GM12878 (cell line): Measurements from ENCODE around the gene ZDHHC14. TPM values are rescaled to one million over a fixed set of nuclear protein-coding genes. Genes with fewer than 3 reads are reported as not detected.

Experiments used
- ATAC-seq: fragments of 200-7000 bp; cut with Tn5 transposase; 3 replicates; pipeline ENCODE4 v1.9.1; 2020; ENCODE audit warnings: mild to moderate bottlenecking, moderate library complexity
- BruUV-seq: library from RNA; stranded (reverse); fragments of 400-500 nt; replicated peaks from 2 replicates; lab custom pipeline; 2021; lab: Mats Ljungman, UMichigan
- CTCF ChIA-PET: fragments of 300-600 bp; sonication (Branson Sonifier 250); formaldehyde crosslinking; extraction: SDS; loops from one replicate; lab custom pipeline; 2021; ENCODE audit warnings: inconsistent platforms; lab: Yijun Ruan, JAX
- POLR2A ChIA-PET: fragments of 350-600 bp; formaldehyde crosslinking; extraction: SDS; loops from one replicate; lab custom pipeline; 2021; ENCODE audit warnings: inconsistent platforms; lab: Charles Lee
- RAD21 ChIA-PET: fragments of 300-600 bp; sonication (Branson Sonifier 250); formaldehyde crosslinking; loops from one replicate; lab custom pipeline; 2023; ENCODE audit warnings: antibody characterized with exemption; ENCODE audit not compliant: unreplicated experiment; lab: Charles Lee
- SMC1A ChIA-PET: fragments of 300-600 bp; sonication (Branson Sonifier 250); formaldehyde crosslinking; loops from one replicate; lab custom pipeline; 2023; ENCODE audit not compliant: unreplicated experiment, uncharacterized antibody; lab: Charles Lee
- DNase-seq: peaks from one replicate; pipeline ENCODE4 v3.0.0-alpha.2; 2011; ENCODE audit warnings: low read depth, low spot score
- FAIRE-seq: peaks from 3 replicates; lab custom pipeline; 2011; peaks lifted over from hg19 to GRCh38; lab: Jason Lieb, UNC
- H2AFZ ChIP-seq: 2 replicates; pipeline ENCODE4 v1.6.0; 2011; ENCODE audit warnings: low read depth, low read length, control low read depth; ENCODE audit not compliant: control insufficient read depth
- H3K27ac ChIP-seq: 2 replicates; pipeline ENCODE4 v1.5.1; 2011; ENCODE audit warnings: control low read depth; ENCODE audit not compliant: control insufficient read depth, insufficient read depth
- H3K27me3 ChIP-seq, 2 experiments: replicated peaks in 1 of 2; 2 replicates each; pipeline versions ENCODE4 v1.6.0 to v1.6.1; 2011; ENCODE audit warnings: low read length in 1 of 2; ENCODE audit not compliant: control insufficient read depth in 2 of 2, insufficient read depth in 2 of 2
- H3K36me3 ChIP-seq, 2 experiments: 2 replicates each; pipeline ENCODE4 v1.5.1; 2011; ENCODE audit warnings: low read length in 1 of 2; ENCODE audit not compliant: control insufficient read depth in 2 of 2, insufficient read depth in 2 of 2
- H3K4me1 ChIP-seq: 2 replicates; pipeline ENCODE4 v1.6.1; 2011; ENCODE audit warnings: mild to moderate bottlenecking, low read length, moderate library complexity, mixed read lengths; ENCODE audit not compliant: control insufficient read depth, insufficient read depth
- H3K4me2 ChIP-seq: 2 replicates; pipeline ENCODE4 v1.6.0; 2011; ENCODE audit warnings: control low read depth; ENCODE audit not compliant: control insufficient read depth, insufficient read depth
- H3K4me3 ChIP-seq: fragments of 200-600 bp; sonication (generic); 2 replicates; pipeline ENCODE4 v1.5.1; 2016
- H3K79me2 ChIP-seq: 2 replicates; pipeline ENCODE4 v1.6.0; 2011; ENCODE audit warnings: low read length; ENCODE audit not compliant: control insufficient read depth, insufficient read depth
- H3K9ac ChIP-seq: 2 replicates; pipeline ENCODE4 v1.8.0; 2011; ENCODE audit warnings: low read length, control low read depth, mixed read lengths; ENCODE audit not compliant: control insufficient read depth, insufficient read depth
- H3K9me3 ChIP-seq: replicated peaks from 3 replicates; pipeline ENCODE4 v1.5.1; 2011; ENCODE audit warnings: mild to moderate bottlenecking, low read length; ENCODE audit not compliant: control insufficient read depth, insufficient read depth
- H4K20me1 ChIP-seq: 2 replicates; pipeline ENCODE4 v1.6.0; 2011; ENCODE audit not compliant: control insufficient read depth, insufficient read depth
- ATF3 ChIP-seq: IDR thresholded peaks from 2 replicates; pipeline ENCODE4 v1.6.1; 2011; ENCODE audit warnings: low read depth, mild to moderate bottlenecking, low read length, moderate library complexity, borderline replicate concordance; ENCODE audit errors: extremely low read depth
- BCLAF1 ChIP-seq: fragments of 450-650 bp; IDR thresholded peaks from 2 replicates; pipeline ENCODE4 v1.6.1; 2017; ENCODE audit warnings: antibody characterized with exemption, mild to moderate bottlenecking, moderate library complexity
- BRCA1 ChIP-seq: IDR thresholded peaks from 2 replicates; pipeline ENCODE4 v1.6.1; 2011; ENCODE audit warnings: low read depth, low read length, improper control_type of control experiment
- CHD4 ChIP-seq: fragments of 200-600 bp; sonication (generic); IDR thresholded peaks from 2 replicates; pipeline ENCODE4 v1.6.1; 2016; ENCODE audit warnings: mild to moderate bottlenecking
- EED ChIP-seq: sonication (generic); IDR thresholded peaks from 2 replicates; pipeline ENCODE4 v1.6.1; 2016; ENCODE audit warnings: antibody characterized with exemption, low read depth
- FOS ChIP-seq: IDR thresholded peaks from 3 replicates; pipeline ENCODE4 v1.6.1; 2011; ENCODE audit warnings: borderline replicate concordance; ENCODE audit not compliant: insufficient read length; ENCODE audit errors: extremely low read depth
- HDAC6 ChIP-seq: fragments of 200-600 bp; sonication (generic); IDR thresholded peaks from one replicate; pipeline ENCODE4 v1.8.0; 2017; ENCODE audit warnings: antibody characterized with exemption; ENCODE audit not compliant: unreplicated experiment
- MLLT1 ChIP-seq: fragments of 450-650 bp; IDR thresholded peaks from 2 replicates; pipeline ENCODE4 v1.6.1; 2016; ENCODE audit warnings: mild to moderate bottlenecking
- MXI1 ChIP-seq: fragments of 150-350 bp; IDR thresholded peaks from 2 replicates; pipeline ENCODE4 v1.6.1; 2011; ENCODE audit warnings: low read depth, mild to moderate bottlenecking, inconsistent platforms, low read length, improper control_type of control experiment
- NFXL1 ChIP-seq: fragments of 450-650 bp; IDR thresholded peaks from 2 replicates; pipeline ENCODE4 v1.6.1; 2017; ENCODE audit warnings: antibody characterized with exemption, mild to moderate bottlenecking, borderline replicate concordance
- RUNX3 ChIP-seq: IDR thresholded peaks from 2 replicates; pipeline ENCODE4 v1.6.1; 2012; ENCODE audit warnings: low read length, inconsistent platforms
- SIX5 ChIP-seq: IDR thresholded peaks from 2 replicates; pipeline ENCODE4 v1.6.1; 2011; ENCODE audit warnings: mild to moderate bottlenecking, low read depth, low read length, moderate library complexity; ENCODE audit not compliant: severe bottlenecking
- SMAD1 ChIP-seq: fragments of 450-650 bp; IDR thresholded peaks from 2 replicates; pipeline ENCODE4 v1.6.1; 2018; ENCODE audit warnings: mild to moderate bottlenecking, low read depth; ENCODE audit not compliant: partially characterized antibody
- SMAD5 ChIP-seq: IDR thresholded peaks from 2 replicates; pipeline ENCODE4 v1.6.1; 2016; ENCODE audit warnings: antibody characterized with exemption, low read depth
- TCF12 ChIP-seq: IDR thresholded peaks from 2 replicates; pipeline ENCODE4 v1.6.1; 2011; ENCODE audit warnings: low read depth, mild to moderate bottlenecking, low read length
- ZBTB4 ChIP-seq: fragments of 450-650 bp; formaldehyde crosslinking; IDR thresholded peaks from 2 replicates; pipeline ENCODE4 v1.4.0; 2022; ENCODE audit warnings: mild to moderate bottlenecking, moderate library complexity
- WGBS: methylation state at CpG from one replicate; pipeline ENCODE4 v1.1.6; 2016; ENCODE audit warnings: low lambda C conversion rate; ENCODE audit not compliant: insufficient replicate concordance, insufficient coverage; ENCODE audit errors: missing lambda C conversion rate; 5-methylcytosine and 5-hydroxymethylcytosine counted together
- in situ Hi-C: fragments of 300-500 bp; cut with MboI; formaldehyde crosslinking; loops from 9 replicates; pipeline ENCODE4 v1.14.3; 2018; ENCODE audit warnings: mixed read lengths
- intact Hi-C: fragments of 100-400 bp; cut with micrococcal nuclease; formaldehyde crosslinking; loops from one replicate; pipeline ENCODE4 v1.14.2; 2022; ENCODE audit not compliant: unreplicated experiment
- polyA plus RNA-seq, 11 experiments: library from polyadenylated mRNA; depleted of rRNA in 4 of 11; unstranded in 6 of 11; stranded (reverse) in 5 of 11; fragments of >200 nt; fragmentation: Nextera tagmentation in 4 of 11; fragmentation: Illumina TruSeq in 1 of 11; extraction: Ambion mirVana in 4 of 11; extraction: Trizol in 1 of 11; gene quantifications; 1 replicate in 1 of 11; 2 replicates in 10 of 11; pipeline versions ENCODE4 v1.2.1 to v1.2.3, GENCODE V29; 2011 to 2016; ENCODE audit warnings: inconsistent platforms in 2 of 11, missing spikeins in 2 of 11, low read depth in 1 of 11
- total RNA-seq, 4 experiments: library from RNA; depleted of rRNA in 3 of 4; stranded (reverse); fragments of >200 nt in 3 of 4; fragmentation: Illumina TruSeq in 1 of 4; extraction: Trizol in 1 of 4; gene quantifications; 2 replicates each; pipeline versions ENCODE4 v1.2.1 to v1.2.3, GENCODE V29; 2013 to 2021

ZDHHC14 gene
- total and polyA plus RNA-seq, 10 of the 15 experiments (the other 5 are each of a cell fraction or from before 2014, with no cell fraction given): 0.15 to 16.0 (median 0.76) TPM; not detected in 1

- no peak overlapping the region for H2AFZ ChIP-seq
- H3K4me2 ChIP-seq: no peak overlapping the region
- no peak for TF ChIP-seq SMAD1
- TF ChIP-seq ZBTB4 (CRISPR knock-in tag): no peak
- TF ChIP-seq SIX5: no peak
- no peak for TF ChIP-seq SMAD5
- TF ChIP-seq NFXL1: no peak
- no peak for TF ChIP-seq ATF3
- TF ChIP-seq RUNX3: no peak
- no peak for TF ChIP-seq BCLAF1
- TF ChIP-seq TCF12: no peak
- TF ChIP-seq MLLT1: no peak
- TF ChIP-seq BRCA1: no peak
- no peak for TF ChIP-seq CHD4
- no peak for TF ChIP-seq EED
- TF ChIP-seq FOS: no peak
- no peak for TF ChIP-seq HDAC6
- no peak for TF ChIP-seq MXI1
- no peaks in the 10 kb centered on the region for H4K20me1 ChIP-seq
- H3K27me3 ChIP-seq: no peaks in the 10 kb centered on the region
- CTCF ChIA-PET: no interaction called here
- DNase-seq (no peak), FAIRE-seq (no peak), ATAC-seq (no peak)
- no peak overlapping the region for H3K9ac ChIP-seq
- no peaks in the 10 kb centered on the region; a peak in 1 of 4 replicates for H3K36me3 ChIP-seq
- H3K79me2 ChIP-seq: no peaks in the 10 kb centered on the region
- no peak overlapping the region for H3K27ac ChIP-seq
- no TSS peak for BruUV-seq
- SMC1A ChIA-PET: interaction anchor here (1.1 kb wide), 1 partner anchor 30 kb away, joined by 3 read pairs; no protein-coding TSS in a partner anchor
- H3K9me3 ChIP-seq: peaks cover 3% of the 10 kb centered on the region; the same call in 1 of the 3 replicates
- in situ Hi-C loops: no loop called here
- H3K4me3 ChIP-seq: no peak overlapping the region
- WGBS: 70% methylated on average over 16 of the region's 16 CpGs
- RAD21 ChIA-PET: no interaction called here
- POLR2A ChIA-PET: no interaction called here
- no peaks in the 10 kb centered on the region for H3K4me1 ChIP-seq
- intact Hi-C loops: no loop called here
Observed at GRCh38 chr6:157511682-157512381, 130.8 kb downstream of the ZDHHC14 start.
